ENCODE measurements around the gene GNAO1.

Gene GNAO1

DNA sequence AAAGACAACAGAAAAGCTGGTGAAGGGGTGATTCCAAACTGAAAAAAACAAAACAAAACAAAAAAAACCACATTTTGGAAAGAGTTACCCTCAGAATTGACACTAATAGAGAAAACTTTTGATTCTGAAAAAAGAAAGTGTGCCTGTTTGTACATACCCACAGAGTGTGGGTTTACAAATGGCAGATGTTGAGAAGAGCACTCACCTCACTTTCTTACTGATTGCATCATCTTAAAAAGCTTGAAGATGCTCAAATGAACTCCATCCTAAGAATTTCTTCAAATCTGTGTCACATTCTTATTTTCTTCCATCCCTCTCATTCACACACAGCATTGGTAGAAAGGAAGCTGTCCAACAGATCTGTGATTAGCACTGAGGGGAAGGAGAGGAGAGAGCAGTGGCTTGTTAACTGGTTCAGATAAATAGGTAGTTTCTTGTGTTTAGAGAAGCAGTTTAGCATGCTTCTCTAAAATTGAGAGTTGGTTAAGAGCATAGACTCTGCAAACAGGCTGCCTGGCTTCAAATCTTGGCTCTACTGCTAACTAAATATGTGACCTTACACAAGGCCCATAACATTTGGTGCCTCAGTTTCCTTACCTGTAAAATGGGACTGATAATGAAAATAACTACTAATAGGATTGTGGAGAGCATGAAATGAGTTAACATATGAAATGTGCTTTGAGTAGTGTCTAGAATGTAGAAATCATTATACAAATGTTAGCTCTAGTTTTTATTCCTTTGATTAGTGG is 6.9 kb downstream of the GNAO1 start:
- DNase-seq (ENCODE audit: low read depth): no peak

GRCh38 chr16:56198755-56199114 is 7.4 kb downstream of the GNAO1 start:
- DNase-seq (ENCODE audit: low read depth): no peak

GRCh38 chr16:56199164-56199563 is 7.9 kb downstream of the GNAO1 start:
- no peak for DNase-seq (ENCODE audit: low read depth)

DNA sequence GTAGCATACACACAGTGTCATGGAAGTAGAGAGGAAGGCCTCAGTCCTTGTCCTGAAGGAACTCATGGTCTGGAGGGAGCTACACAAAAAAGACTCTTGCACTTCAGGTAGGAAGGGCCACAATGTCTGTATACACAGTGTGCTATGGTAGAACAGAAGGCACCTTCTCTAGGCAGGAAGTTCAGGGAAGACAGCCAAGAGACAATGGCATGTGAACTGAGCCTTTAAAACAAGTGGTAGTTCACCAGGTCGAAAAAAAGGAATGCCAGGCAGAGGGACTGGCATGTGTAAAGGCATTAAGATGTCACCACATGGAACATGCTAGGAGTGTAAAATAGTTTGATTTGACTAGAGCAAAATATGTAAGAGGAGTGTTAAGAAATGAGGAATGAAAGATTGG is 9.7 kb downstream of the GNAO1 start:
- DNase-seq (ENCODE audit: low read depth): no peak

- DNase-seq (ENCODE audit: low read depth): no peak
These were observed 10.7 kb downstream of the GNAO1 start for GRCh38 chr16:56202036-56202435.

GRCh38 chr16:56203052-56203451 is 11.8 kb downstream of the GNAO1 start:
- no peak for DNase-seq (ENCODE audit: low read depth)

GRCh38 chr16:56204816-56205215 is 13.5 kb downstream of the GNAO1 start:
- DNase-seq (ENCODE audit: low read depth): no peak

DNA sequence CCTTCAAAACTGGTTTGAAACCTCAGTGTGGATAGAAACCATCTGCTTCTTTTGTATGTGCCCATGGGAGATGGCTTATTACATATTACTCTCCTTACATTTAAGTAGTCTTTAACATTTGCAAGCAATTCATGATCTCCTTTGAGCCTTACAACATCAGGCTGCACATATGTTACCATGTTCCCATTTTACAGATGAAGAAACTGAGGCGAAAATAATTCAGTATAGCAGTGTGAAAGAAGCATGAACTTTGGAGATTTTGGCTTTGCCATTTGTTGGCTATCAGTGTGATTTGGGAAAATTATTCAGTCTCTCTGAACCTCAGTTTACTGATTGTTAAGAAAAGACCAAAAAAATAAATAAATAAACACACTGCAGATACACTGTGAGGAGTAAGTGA is 15.7 kb downstream of the GNAO1 start:
- no peak for DNase-seq (ENCODE audit: low read depth)

DNA sequence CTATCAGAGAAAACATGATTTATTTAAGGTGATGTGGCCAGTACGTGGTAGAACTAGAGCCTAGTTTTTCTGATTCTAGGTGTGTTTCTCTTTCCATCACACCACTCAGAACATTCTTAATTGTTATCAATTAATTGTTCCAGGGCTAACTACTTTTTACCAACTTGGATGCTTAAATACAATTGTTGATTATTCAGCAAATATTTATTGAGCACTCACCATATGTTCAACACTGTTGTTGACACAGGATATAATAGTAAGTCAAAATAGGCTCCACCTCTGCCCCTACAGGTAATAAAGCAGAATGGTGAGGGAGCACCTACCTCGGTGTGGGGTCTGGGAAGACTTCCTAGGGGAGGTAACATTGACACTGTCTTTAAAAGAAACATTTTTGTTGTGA is 16.1 kb downstream of the GNAO1 start:
- DNase-seq (ENCODE audit: low read depth): no peak

GRCh38 chr16:56211435-56211981 is 20.2 kb downstream of the GNAO1 start:
- DNase-seq (ENCODE audit: low read depth): no peak

- DNase-seq (ENCODE audit: low read depth): no peak
These were observed 20.9 kb downstream of the GNAO1 start for GRCh38 chr16:56212144-56212543.

GRCh38 chr16:56221995-56222394 is 30.7 kb downstream of the GNAO1 start:
- no peak for DNase-seq (ENCODE audit: low read depth)

- DNase-seq (ENCODE audit: low read depth): no peak
These were observed 31.2 kb downstream of the GNAO1 start for GRCh38 chr16:56222474-56222997.

DNA sequence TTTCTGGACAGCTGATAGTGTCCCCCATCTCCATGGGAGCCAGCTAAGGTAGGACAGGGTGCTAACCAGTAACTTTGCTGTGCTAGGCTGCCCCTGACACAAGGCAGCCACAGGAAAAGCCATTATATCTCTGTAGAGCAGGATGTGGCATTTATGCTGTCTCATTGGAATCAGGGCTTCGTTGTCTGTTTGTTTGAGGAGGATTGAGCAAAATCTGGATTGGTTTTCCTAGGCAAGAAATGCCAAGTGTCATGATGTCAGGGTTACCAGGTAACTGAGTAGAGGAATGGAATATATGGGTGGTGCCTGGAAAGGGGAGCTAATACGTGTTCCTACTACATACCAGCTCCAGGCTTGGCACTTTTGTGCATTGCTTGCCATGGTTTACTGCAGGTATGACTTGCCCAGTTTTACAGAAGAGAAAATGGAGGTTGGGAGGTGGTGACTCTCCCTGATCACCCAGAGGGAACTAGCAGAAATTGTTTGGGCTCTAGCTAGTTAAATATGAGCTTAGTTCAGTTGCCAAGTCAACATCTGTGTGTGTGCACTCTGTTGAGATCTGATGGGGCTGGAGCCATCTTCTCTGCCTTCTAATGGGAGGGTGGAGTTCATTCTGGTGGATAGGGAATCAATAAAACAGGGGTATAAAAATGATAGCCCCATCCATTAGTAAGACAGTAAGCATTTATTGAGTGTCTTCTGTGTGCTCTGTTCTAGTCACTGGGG is 33.9 kb downstream of the GNAO1 start:
- DNase-seq (ENCODE audit: low read depth): no peak

- DNase-seq (ENCODE audit: low read depth): no peak
These were observed 34.9 kb downstream of the GNAO1 start for GRCh38 chr16:56226187-56226586.

DNA sequence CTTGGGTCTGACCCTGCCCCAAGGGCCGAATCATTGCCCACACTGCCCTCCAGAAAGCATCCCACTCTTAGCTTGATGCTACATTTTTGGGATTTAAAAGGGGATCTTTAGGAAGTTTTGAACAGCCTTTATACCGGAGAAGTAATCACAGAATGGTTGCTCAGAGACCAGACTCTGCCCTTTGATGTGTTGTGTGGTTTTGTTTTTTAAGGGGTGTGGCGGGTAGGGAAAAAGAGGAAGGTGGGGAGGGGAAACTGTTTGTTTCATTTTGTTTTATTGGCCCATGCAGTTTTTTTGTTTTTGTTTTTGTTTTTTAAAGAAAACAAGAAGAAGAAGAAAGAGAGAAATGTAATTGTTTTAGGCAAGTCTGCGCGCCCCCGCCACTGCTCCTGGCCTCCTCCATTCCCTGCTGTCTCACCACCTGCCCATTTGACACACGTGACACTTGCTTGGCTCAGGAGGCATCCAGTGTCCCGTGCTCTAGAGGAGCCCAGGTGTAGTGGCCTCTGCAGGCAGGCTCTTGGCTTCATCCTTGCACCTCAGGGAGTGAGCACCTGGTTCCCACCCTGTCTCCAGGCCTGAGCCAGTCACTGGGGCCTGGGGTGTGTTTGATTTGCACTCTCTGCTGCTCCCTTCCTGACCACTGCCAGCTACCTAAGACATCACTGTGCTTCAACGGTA is 35.7 kb downstream of the GNAO1 start:
- no peak for DNase-seq (ENCODE audit: low read depth)

GRCh38 chr16:56227936-56228335 is 36.6 kb downstream of the GNAO1 start:
- DNase-seq (ENCODE audit: low read depth): no peak

DNA sequence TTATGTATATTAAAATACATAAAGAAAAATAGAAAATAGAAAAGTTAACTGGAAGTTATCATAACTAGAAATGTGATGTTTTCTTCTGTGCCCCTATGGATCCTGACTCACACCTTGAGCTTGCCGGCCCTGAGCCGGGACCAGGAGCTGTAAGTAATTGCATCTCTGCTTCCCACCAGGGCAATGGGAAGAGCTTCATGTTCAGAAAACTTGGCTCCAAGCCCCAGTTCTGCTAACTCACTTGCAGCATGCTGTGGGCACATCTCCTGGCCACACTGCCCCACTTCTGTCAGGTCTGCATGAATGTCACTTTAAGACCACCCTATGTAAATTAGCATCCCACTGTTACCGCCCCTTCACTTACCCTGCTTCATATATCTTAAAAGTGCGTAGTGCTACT is 37.2 kb downstream of the GNAO1 start:
- DNase-seq (ENCODE audit: low read depth): no peak

- DNase-seq (ENCODE audit: low read depth): no peak
These were observed 42.7 kb downstream of the GNAO1 start for GRCh38 chr16:56233795-56234566.

GRCh38 chr16:56234737-56235136 is 43.4 kb downstream of the GNAO1 start:
- no peak for DNase-seq (ENCODE audit: low read depth)

DNA sequence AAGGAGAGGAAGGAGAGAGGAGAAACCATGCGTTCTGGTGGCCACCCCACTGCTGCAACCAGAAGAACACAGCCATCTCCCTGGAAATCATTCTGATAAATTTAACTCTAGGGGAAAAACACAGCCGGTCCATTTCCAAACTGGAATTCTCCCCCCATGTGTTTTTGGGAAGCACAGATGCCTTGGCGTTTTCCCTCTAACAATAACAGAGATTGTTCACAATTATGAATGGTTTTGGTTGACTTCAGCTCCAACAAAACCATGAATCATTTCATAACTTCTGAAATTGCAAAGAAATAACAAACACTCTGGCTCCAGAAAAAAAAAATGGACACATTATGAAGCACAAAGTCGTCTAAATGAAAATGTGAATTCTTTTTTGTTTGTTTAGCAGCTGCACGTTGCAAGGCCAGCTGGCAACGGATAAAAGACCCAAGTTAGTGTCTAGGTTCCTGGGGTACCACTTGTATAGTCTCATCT is 46.2 kb downstream of the GNAO1 start:
- no peak for DNase-seq (ENCODE audit: low read depth)

GRCh38 chr16:56238188-56238587 is 46.9 kb downstream of the GNAO1 start:
- DNase-seq (ENCODE audit: low read depth): no peak

Data from non-pigmented ciliary epithelial cell (primary cell).